Fibroblast of peridontal ligament (primary cell): ENCODE measurements around the gene TPM4.
A peak's percentile ranks its signal among the peaks of the same experiment; 100 is the strongest.
"Not testable (repeated sequence)": the region's sequence is repeated elsewhere in the genome, so short reads cannot be mapped to it uniquely, and the experiment has no call there.

Experiments used
- DNase-seq: peaks from one replicate; pipeline ENCODE4 v3.0.0-alpha.2; 2010; ENCODE audit errors: extremely low read depth

The TPM4 gene

DNA sequence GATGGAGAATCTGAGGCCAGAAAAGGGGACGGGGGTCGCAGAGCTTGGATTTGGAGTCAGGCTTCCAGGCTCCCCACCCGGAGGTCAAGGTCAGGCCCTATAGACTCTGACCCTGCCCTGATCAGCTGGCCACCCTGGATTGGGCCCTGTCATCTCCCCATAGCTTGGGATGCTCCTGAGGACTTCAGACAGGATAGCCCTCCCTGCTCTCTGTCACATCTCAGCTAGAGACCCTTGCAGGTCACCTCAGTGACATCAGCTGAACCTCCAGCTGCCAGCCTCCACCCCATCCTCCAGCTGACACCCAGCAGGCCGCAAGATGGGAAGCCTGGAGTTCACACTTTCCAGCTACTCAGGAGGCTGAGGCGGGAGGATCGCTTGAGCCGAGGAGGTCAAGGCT lies 2.8 kb upstream of the TPM4 start:
- no peak for DNase-seq

GRCh38 chr19:16073988-16074387 lies 2.3 kb upstream of the TPM4 start:
- peak; percentile 18 for DNase-seq

DNA sequence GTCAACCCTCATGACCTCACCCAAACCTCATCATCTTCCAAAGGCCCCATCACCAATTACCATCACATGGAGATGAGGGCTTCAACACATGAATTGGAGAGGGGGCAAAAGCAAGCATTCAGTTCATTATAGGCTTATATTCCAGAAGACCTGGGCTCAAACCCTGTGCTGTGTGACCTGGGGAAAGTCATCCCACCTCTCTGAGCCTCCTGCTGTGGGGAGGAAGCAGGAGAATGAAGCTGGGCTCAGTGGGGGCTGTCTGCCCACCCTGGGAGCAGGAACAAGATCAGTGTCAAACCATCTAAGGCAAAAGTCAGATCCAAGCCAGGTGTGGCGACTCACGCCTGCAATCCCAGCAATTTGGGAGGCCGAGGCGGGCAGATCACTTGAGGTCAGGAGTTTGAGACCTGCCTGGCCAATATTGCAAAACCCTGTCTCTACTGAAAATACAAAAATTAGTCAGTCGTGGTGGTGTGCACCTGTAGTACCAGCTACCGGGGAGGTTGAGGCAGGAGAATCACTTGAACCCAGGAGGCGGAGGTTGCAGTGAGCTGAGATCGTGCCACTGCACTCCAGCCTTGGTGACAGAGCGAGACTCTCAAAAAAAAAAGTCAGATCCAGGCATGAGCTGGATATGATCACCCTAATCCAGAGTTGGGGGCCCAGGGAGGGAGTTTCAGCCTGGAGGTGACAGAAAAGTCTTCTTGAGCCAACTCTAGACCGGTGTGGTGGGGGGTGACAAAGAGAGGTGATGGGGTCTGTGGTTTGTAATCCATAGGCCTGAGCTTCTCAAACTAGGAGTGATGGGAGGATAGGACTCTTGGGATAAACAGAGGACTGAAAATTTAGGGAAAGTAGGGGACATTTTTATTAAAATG lies 1.6 kb upstream of the TPM4 start:
- DNase-seq = no peak

- peak; percentile 30 for DNase-seq
These were observed 703 bp upstream of the TPM4 start for GRCh38 chr19:16075430-16076153.

GRCh38 chr19:16076958-16077611 lies 790 bp downstream of the TPM4 start:
- DNase-seq = no peak

DNA sequence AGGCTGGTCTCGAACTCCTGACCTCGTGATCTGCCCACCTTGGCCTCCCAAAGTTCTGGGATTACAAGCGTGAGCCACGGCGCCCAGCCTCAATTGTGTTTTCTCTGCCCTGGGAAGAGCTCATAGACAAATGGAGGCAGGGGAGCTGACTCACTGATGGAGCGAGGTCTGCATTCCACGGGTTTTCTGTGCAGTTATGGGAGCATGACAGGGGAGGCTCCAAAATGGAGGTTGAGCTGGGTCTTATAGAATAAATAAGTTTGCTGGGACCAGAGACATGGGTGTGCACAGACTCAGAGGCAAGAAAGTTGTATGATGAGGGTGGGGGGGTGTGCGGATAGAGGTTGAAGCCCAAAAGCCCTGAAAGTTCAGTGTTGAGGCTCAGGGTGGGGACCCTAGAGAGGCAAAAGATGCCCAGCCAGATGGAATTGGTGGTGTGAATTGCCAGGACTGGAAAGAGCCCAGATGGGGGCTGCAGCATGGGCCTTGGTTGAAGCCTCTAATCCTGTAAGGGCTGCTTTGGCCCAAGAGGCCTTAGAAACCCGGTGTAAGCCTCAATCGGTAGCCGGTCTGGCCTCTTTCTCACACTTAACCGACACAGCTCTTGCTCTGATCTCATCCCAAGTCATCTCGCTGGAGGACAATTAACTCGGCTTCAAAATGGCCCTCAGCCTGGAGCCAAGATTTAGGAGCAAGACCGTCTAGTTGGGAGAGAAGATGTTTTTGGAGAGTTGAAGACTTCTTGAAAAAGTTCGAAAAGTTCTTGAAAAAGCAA lies 1.9 kb downstream of the TPM4 start:
- DNase-seq = peak; percentile 58

DNA sequence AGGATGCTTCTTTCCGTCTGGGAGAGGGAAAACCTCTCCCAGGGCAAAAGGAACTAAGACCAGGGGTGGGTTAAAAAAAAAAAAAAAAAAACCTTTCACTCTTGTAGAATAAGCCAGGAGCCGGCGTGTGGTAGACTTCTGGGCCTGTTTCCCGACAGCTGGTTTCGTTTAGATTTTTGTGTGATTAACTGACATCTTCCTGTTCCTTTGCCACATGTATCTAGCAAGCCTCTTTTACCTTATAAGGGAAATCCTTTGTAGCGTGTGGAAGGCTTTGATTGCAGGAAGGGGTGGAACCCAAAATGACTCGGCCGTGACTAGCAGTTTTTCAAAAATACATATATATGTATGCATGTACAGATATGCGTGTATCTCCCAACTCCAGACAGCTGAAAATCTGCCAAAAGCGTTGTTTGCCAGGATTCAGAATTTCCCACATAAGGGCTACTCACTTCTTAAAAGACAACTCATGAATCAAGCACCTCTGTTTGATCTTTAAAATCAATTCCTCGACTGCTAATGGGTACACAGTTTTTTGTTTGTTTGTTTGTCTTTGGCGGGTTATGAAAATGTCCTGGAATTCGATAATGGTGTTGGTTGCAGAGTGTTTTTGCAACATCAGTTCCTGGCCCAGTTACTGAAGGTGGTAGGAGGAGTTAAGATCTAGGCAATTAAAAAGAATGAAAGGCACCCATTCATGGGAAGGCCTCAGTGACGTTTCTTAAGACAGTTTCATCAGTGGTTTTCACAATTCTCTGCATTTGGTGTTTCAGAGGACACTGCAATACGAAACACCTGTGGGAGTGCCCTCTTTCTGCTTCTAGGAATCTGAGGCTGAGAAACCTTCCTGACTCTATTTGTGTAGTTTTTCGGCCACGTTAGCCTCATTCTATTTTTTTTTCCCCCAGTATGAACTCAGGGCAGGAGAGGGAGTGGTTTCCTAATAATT lies 2.7 kb downstream of the TPM4 start:
- DNase-seq = peak; percentile 99

GRCh38 chr19:16084067-16084685 lies 7.9 kb downstream of the TPM4 start:
- no peak for DNase-seq

DNA sequence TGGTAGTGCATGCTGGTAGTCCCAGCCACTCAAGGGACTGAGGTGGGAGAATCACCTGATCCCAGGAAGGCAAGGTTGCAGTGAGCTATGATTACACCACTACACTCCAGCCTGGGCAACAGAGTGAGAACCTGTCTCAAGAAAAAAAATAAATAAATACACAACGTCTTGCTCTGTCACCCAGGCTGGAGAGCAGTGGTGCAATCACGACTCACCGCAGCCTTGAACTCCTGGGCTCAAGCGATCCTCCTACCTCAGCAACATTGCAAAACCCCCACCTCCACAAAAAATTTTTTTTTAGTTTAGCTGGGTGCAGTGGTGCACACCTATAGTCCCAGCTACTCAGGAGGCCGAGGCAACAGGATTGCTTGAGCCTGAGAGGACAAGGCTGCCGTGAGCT lies 8.8 kb downstream of the TPM4 start:
- no peak for DNase-seq

DNA sequence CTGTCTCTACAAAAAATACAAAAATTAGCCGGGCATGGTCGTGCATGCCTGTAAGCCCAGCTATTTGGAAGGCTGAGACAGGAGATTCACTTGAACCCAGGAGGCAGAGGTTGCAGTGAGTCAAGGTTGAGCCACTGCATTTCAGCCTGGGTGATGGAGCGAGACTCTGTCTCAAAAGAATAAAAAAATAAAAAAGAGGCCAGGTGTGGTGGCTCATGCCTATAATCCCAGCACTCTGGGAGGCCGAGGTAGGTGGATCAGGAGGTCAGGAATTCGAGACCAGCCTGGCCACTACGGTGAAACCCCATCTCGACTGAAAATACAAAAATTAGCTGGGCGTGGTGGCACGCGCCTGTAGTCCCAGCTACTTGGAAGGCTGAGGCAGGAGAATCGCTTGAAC lies 11.1 kb downstream of the TPM4 start:
- not testable (repeated sequence) for DNase-seq

- no peak for DNase-seq
These were observed 11.6 kb downstream of the TPM4 start for GRCh38 chr19:16087940-16088339.

GRCh38 chr19:16088351-16089009 lies 12.2 kb downstream of the TPM4 start:
- no peak for DNase-seq

DNA sequence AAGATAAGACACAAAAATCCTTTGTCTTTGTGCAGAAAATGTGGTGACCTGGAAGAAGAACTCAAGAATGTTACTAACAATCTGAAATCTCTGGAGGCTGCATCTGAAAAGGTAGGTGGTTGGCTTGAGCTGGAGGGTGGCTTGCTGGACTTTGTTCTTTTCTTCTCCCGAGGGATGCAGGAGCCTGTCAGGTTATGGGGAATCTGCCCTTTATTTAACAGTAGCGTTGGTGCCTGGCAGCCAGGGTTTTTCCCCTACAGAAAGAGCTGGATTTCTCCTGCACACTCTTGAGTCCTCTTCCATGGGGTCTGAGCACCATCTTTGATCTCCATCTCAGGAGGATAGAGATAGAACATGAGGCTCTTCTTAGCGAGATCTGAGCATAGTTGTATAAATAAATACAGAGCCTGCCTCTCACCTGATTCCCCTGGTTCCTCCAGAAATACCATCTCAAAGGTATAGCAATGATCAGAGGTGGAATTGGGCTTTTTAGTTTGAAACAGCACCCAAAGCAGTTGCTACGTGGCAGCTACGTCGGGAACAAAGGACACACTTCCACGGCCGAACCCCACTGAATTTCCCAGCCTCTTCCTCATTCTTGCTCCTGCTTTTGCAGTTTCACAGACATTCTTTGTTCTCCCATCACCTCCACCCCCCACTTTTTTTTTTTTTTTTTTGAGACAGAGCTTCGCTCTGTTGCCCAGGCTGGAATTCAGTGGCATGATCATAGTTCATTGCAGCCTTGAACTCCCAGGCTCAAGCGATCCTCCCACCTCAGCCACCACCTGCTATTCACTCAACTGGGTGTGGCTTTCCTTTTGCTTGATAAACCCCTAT lies 12.9 kb downstream of the TPM4 start:
- DNase-seq = no peak

DNA sequence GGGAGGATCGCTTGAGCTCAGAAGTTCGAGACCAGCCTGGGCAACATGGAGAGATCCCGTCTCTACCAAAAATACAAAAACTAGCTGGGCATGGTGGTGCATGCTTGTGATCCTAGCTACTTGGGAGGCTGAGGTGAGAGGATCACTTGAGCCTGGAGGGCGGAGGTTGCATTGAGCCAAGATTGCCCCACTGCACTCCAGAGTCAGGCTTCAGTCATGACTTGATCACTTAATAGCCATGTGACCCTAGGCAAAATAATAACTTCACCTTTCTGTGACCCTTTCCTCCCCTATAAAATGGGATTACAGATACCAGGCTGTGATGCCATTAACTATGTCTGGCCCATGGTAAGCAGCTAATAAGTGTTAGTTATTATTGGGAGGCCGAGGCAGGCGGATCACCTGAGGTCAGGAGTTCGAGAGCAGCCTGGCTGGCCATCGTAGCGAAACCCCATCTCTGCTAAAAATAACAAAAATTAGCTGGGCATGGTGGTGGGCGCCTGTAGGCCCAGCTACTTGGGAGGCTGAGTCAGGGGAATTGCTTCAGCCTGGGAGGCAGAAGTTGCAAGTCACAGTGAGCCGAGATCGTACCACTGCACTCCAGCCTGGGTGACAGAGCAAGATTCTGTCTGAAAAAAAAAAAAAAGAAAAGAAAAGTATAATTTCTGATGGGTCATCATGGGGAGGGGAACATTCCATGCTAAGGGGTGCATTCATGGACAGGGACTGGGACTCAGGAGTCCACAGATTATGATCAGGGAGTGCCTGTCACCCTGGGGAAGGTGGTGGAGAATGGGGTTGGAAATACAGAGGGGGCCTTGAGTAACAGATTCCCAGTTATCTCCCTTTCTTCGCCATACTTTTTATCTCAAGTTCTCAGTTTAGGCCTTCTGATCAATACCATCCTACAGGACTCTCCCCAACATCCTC lies 15.5 kb downstream of the TPM4 start:
- no peak for DNase-seq

- no peak for DNase-seq
These were observed 18.2 kb downstream of the TPM4 start for GRCh38 chr19:16094360-16095070.

GRCh38 chr19:16095071-16095571 lies 18.8 kb downstream of the TPM4 start:
- no peak for DNase-seq
